Stromal cell of bone marrow (primary cell): Measurements from ENCODE around the gene SLC38A9.
"Not testable (repeated sequence)": the region's sequence is repeated elsewhere in the genome, so short reads cannot be mapped to it uniquely, and the experiment has no call there.

Source experiments
- DNase-seq: peaks from one replicate; pipeline ENCODE4 v3.0.0-alpha.2; 2012; ENCODE audit warnings: low read depth

SLC38A9 gene

GRCh38 chr5:55712023-55712859 lies at the start of gene SLC38A9:
Gene SLC38A9 (minus strand): TSS chr5:55712324. CDS start chr5:55697958, 14,366 bp downstream.
- peak; percentile 90 for DNase-seq

GRCh38 chr5:55761721-55762120 lies 49.6 kb upstream of the SLC38A9 start:
- DNase-seq, result not testable (repeated sequence)

- DNase-seq, result no peak
Measured at GRCh38 chr5:55758714-55759113, 46.6 kb upstream of the SLC38A9 start.

GRCh38 chr5:55758231-55758630 lies 46.1 kb upstream of the SLC38A9 start:
- no peak for DNase-seq

GRCh38 chr5:55750499-55750898 lies 38.4 kb upstream of the SLC38A9 start:
- no peak for DNase-seq

- DNase-seq, result no peak
Measured at GRCh38 chr5:55750063-55750462, 37.9 kb upstream of the SLC38A9 start.

GRCh38 chr5:55749387-55749786 lies 37.3 kb upstream of the SLC38A9 start:
- DNase-seq, result no peak

- DNase-seq, result no peak
Measured at GRCh38 chr5:55747778-55748318, 35.7 kb upstream of the SLC38A9 start.

GRCh38 chr5:55742778-55743177 lies 30.7 kb upstream of the SLC38A9 start:
- DNase-seq, result no peak

- DNase-seq, result no peak
Measured at GRCh38 chr5:55737793-55738192, 25.7 kb upstream of the SLC38A9 start, which contains the start of gene DDX4. Gene DDX4 (plus strand): TSS chr5:55738061. CDS start chr5:55738964, 903 bp downstream.

GRCh38 chr5:55734658-55735057 lies 22.5 kb upstream of the SLC38A9 start:
- no peak for DNase-seq

- DNase-seq, result no peak
Measured at GRCh38 chr5:55732585-55732984, 20.5 kb upstream of the SLC38A9 start.

GRCh38 chr5:55731848-55732247 lies 19.7 kb upstream of the SLC38A9 start:
- no peak for DNase-seq

- no peak for DNase-seq
Measured at GRCh38 chr5:55724281-55724680, 12.2 kb upstream of the SLC38A9 start.

- DNase-seq, result no peak
Measured at GRCh38 chr5:55720188-55720703, 8.1 kb upstream of the SLC38A9 start.

GRCh38 chr5:55719026-55719425 lies 6.9 kb upstream of the SLC38A9 start:
- not testable (repeated sequence) for DNase-seq

GRCh38 chr5:55715519-55716078 lies 3.5 kb upstream of the SLC38A9 start:
- no peak for DNase-seq

- DNase-seq, result no peak
Measured at GRCh38 chr5:55714749-55715148, 2.6 kb upstream of the SLC38A9 start.

- no peak for DNase-seq
Measured at GRCh38 chr5:55714339-55714738, 2.2 kb upstream of the SLC38A9 start.

- DNase-seq, result no peak
Measured at GRCh38 chr5:55713871-55714270, 1.7 kb upstream of the SLC38A9 start.

- DNase-seq, result no peak
Measured at GRCh38 chr5:55711507-55712022, 559 bp downstream of the SLC38A9 start.

GRCh38 chr5:55708732-55709131 lies 3.4 kb downstream of the SLC38A9 start:
- DNase-seq, result no peak

GRCh38 chr5:55706230-55706629 lies 5.9 kb downstream of the SLC38A9 start:
- DNase-seq, result no peak
